Peyer's patch (tissue), 4 donors: Measurements from ENCODE around the gene ZPBP2.

Source experiments
- CTCF ChIP-seq, 6 experiments: fragments of 450-650 bp in 4 of 6; fragments of 200-600 bp in 2 of 6; sonication (generic) in 1 of 6; IDR thresholded peaks; one replicate each; pipeline ENCODE4 v1.5.1; 2017 to 2019; ENCODE audit warnings: antibody characterized with exemption in 6 of 6, mild to moderate bottlenecking in 3 of 6, moderate library complexity in 1 of 6
- POLR2A ChIP-seq, 2 donors: fragments of 450-650 bp; IDR thresholded peaks; one replicate each; pipeline ENCODE4 v1.5.1; 2017; ENCODE audit warnings: antibody characterized with exemption in 2 of 2, mild to moderate bottlenecking in 2 of 2, moderate library complexity in 2 of 2

GRCh38 chr17:39861235-39861634, 6.8 kb upstream of the ZPBP2 start:
- no peak for TF ChIP-seq POLR2A (IDR thresholded peaks at IDR 0.05)
- no peak for TF ChIP-seq CTCF (IDR thresholded peaks at IDR 0.05)
